ENCODE data around the gene LRMDA.

Gene LRMDA

GRCh38 chr10:75436896-75437295 is 5.5 kb downstream of the LRMDA start:
- Histone ChIP-seq H3K79me2 (ENCODE audit: control insufficient read depth, insufficient read depth, low read length, unreplicated experiment) (no peaks in the 10 kb centered on the region), H2AFZ (ENCODE audit: low read length, unreplicated experiment) (no peak overlapping the region), H3K4me3 (ENCODE audit: low read depth, low read length) (no peak overlapping the region), H3K36me3 (ENCODE audit: insufficient read depth, low read length) (no peaks in the 10 kb centered on the region), H3K4me1 (ENCODE audit: control insufficient read depth, insufficient read depth, low read length, unreplicated experiment) (peaks cover 6% of the 10 kb centered on the region), H3K27ac (ENCODE audit: low read depth, low read length) (no peak overlapping the region), H3K27me3 (ENCODE audit: insufficient read depth, low read length) (no peaks in the 10 kb centered on the region)

GRCh38 chr10:75437693-75438092 is 6.3 kb downstream of the LRMDA start:
- H2AFZ ChIP-seq (ENCODE audit: low read length, unreplicated experiment), result no peak overlapping the region
- H3K27ac ChIP-seq (ENCODE audit: low read depth, low read length), result no peak overlapping the region
- H3K27me3 ChIP-seq (ENCODE audit: insufficient read depth, low read length), result no peaks in the 10 kb centered on the region
- H3K36me3 ChIP-seq (ENCODE audit: insufficient read depth, low read length), result no peaks in the 10 kb centered on the region
- H3K4me1 ChIP-seq (ENCODE audit: control insufficient read depth, insufficient read depth, low read length, unreplicated experiment), result no peaks in the 10 kb centered on the region
- no peaks in the 10 kb centered on the region for H3K79me2 ChIP-seq (ENCODE audit: control insufficient read depth, insufficient read depth, low read length, unreplicated experiment)
- no peak overlapping the region for H3K4me3 ChIP-seq (ENCODE audit: low read depth, low read length)

GRCh38 chr10:75438275-75438674 is 6.9 kb downstream of the LRMDA start:
- Histone ChIP-seq H3K27ac (ENCODE audit: low read depth, low read length) (no peak overlapping the region), H3K27me3 (ENCODE audit: insufficient read depth, low read length) (no peaks in the 10 kb centered on the region), H3K4me1 (ENCODE audit: control insufficient read depth, insufficient read depth, low read length, unreplicated experiment) (no peaks in the 10 kb centered on the region), H3K79me2 (ENCODE audit: control insufficient read depth, insufficient read depth, low read length, unreplicated experiment) (no peaks in the 10 kb centered on the region), H3K4me3 (ENCODE audit: low read depth, low read length) (no peak overlapping the region), H2AFZ (ENCODE audit: low read length, unreplicated experiment) (no peak overlapping the region), H3K36me3 (ENCODE audit: insufficient read depth, low read length) (peaks cover 3% of the 10 kb centered on the region; the same call in 1 of the 2 replicates)

GRCh38 chr10:75439811-75440210 is 8.4 kb downstream of the LRMDA start:
- Histone ChIP-seq H3K4me1 (ENCODE audit: control insufficient read depth, insufficient read depth, low read length, unreplicated experiment) (no peaks in the 10 kb centered on the region), H3K27ac (ENCODE audit: low read depth, low read length) (no peak overlapping the region), H2AFZ (ENCODE audit: low read length, unreplicated experiment) (no peak overlapping the region), H3K27me3 (ENCODE audit: insufficient read depth, low read length) (no peaks in the 10 kb centered on the region), H3K4me3 (ENCODE audit: low read depth, low read length) (no peak overlapping the region), H3K36me3 (ENCODE audit: insufficient read depth, low read length) (peaks cover 13% of the 10 kb centered on the region), H3K79me2 (ENCODE audit: control insufficient read depth, insufficient read depth, low read length, unreplicated experiment) (no peaks in the 10 kb centered on the region)

- Histone ChIP-seq H3K4me1 (ENCODE audit: control insufficient read depth, insufficient read depth, low read length, unreplicated experiment) (no peaks in the 10 kb centered on the region), H3K79me2 (ENCODE audit: control insufficient read depth, insufficient read depth, low read length, unreplicated experiment) (no peaks in the 10 kb centered on the region), H3K27ac (ENCODE audit: low read depth, low read length) (no peak overlapping the region), H3K27me3 (ENCODE audit: insufficient read depth, low read length) (no peaks in the 10 kb centered on the region), H3K4me3 (ENCODE audit: low read depth, low read length) (no peak overlapping the region), H3K36me3 (ENCODE audit: insufficient read depth, low read length) (peaks cover 13% of the 10 kb centered on the region), H2AFZ (ENCODE audit: low read length, unreplicated experiment) (no peak overlapping the region)
Observed at GRCh38 chr10:75440271-75440793, 8.9 kb downstream of the LRMDA start.

- Histone ChIP-seq H3K27ac (ENCODE audit: low read depth, low read length) (no peak overlapping the region), H3K27me3 (ENCODE audit: insufficient read depth, low read length) (no peaks in the 10 kb centered on the region), H3K4me3 (ENCODE audit: low read depth, low read length) (no peak overlapping the region), H2AFZ (ENCODE audit: low read length, unreplicated experiment) (no peak overlapping the region), H3K36me3 (ENCODE audit: insufficient read depth, low read length) (peaks cover 13% of the 10 kb centered on the region), H3K4me1 (ENCODE audit: control insufficient read depth, insufficient read depth, low read length, unreplicated experiment) (no peaks in the 10 kb centered on the region), H3K79me2 (ENCODE audit: control insufficient read depth, insufficient read depth, low read length, unreplicated experiment) (no peaks in the 10 kb centered on the region)
Observed at GRCh38 chr10:75441196-75441595, 9.8 kb downstream of the LRMDA start.

- no peak overlapping the region for H3K4me3 ChIP-seq (ENCODE audit: low read depth, low read length)
- no peaks in the 10 kb centered on the region for H3K27me3 ChIP-seq (ENCODE audit: insufficient read depth, low read length)
- H2AFZ ChIP-seq (ENCODE audit: low read length, unreplicated experiment), result no peak overlapping the region
- H3K79me2 ChIP-seq (ENCODE audit: control insufficient read depth, insufficient read depth, low read length, unreplicated experiment), result no peaks in the 10 kb centered on the region
- H3K4me1 ChIP-seq (ENCODE audit: control insufficient read depth, insufficient read depth, low read length, unreplicated experiment), result no peaks in the 10 kb centered on the region
- peaks cover 13% of the 10 kb centered on the region for H3K36me3 ChIP-seq (ENCODE audit: insufficient read depth, low read length)
- no peak overlapping the region for H3K27ac ChIP-seq (ENCODE audit: low read depth, low read length)
Observed at GRCh38 chr10:75441682-75442081, 10.3 kb downstream of the LRMDA start.

GRCh38 chr10:75443362-75443761 is 11.9 kb downstream of the LRMDA start:
- Histone ChIP-seq H2AFZ (ENCODE audit: low read length, unreplicated experiment) (no peak overlapping the region), H3K27ac (ENCODE audit: low read depth, low read length) (no peak overlapping the region), H3K36me3 (ENCODE audit: insufficient read depth, low read length) (peaks cover 13% of the 10 kb centered on the region), H3K4me1 (ENCODE audit: control insufficient read depth, insufficient read depth, low read length, unreplicated experiment) (no peaks in the 10 kb centered on the region), H3K79me2 (ENCODE audit: control insufficient read depth, insufficient read depth, low read length, unreplicated experiment) (no peaks in the 10 kb centered on the region), H3K4me3 (ENCODE audit: low read depth, low read length) (no peak overlapping the region), H3K27me3 (ENCODE audit: insufficient read depth, low read length) (no peaks in the 10 kb centered on the region)

- H3K79me2 ChIP-seq (ENCODE audit: control insufficient read depth, insufficient read depth, low read length, unreplicated experiment), result no peaks in the 10 kb centered on the region
- H2AFZ ChIP-seq (ENCODE audit: low read length, unreplicated experiment), result no peak overlapping the region
- peaks cover 13% of the 10 kb centered on the region for H3K36me3 ChIP-seq (ENCODE audit: insufficient read depth, low read length)
- no peaks in the 10 kb centered on the region for H3K4me1 ChIP-seq (ENCODE audit: control insufficient read depth, insufficient read depth, low read length, unreplicated experiment)
- no peak overlapping the region for H3K4me3 ChIP-seq (ENCODE audit: low read depth, low read length)
- no peak overlapping the region for H3K27ac ChIP-seq (ENCODE audit: low read depth, low read length)
- H3K27me3 ChIP-seq (ENCODE audit: insufficient read depth, low read length), result no peaks in the 10 kb centered on the region
Observed at GRCh38 chr10:75444781-75445386, 13.5 kb downstream of the LRMDA start.

GRCh38 chr10:75446508-75446907 is 15.1 kb downstream of the LRMDA start:
- Histone ChIP-seq H2AFZ (ENCODE audit: low read length, unreplicated experiment) (no peak overlapping the region), H3K79me2 (ENCODE audit: control insufficient read depth, insufficient read depth, low read length, unreplicated experiment) (no peaks in the 10 kb centered on the region), H3K27ac (ENCODE audit: low read depth, low read length) (no peak overlapping the region), H3K4me1 (ENCODE audit: control insufficient read depth, insufficient read depth, low read length, unreplicated experiment) (no peaks in the 10 kb centered on the region), H3K4me3 (ENCODE audit: low read depth, low read length) (no peak overlapping the region), H3K27me3 (ENCODE audit: insufficient read depth, low read length) (no peaks in the 10 kb centered on the region), H3K36me3 (ENCODE audit: insufficient read depth, low read length) (peaks cover 13% of the 10 kb centered on the region)

GRCh38 chr10:75448166-75448565 is 16.7 kb downstream of the LRMDA start:
- Histone ChIP-seq H3K27me3 (ENCODE audit: insufficient read depth, low read length) (no peaks in the 10 kb centered on the region), H3K27ac (ENCODE audit: low read depth, low read length) (no peak overlapping the region), H3K36me3 (ENCODE audit: insufficient read depth, low read length) (peaks cover 10% of the 10 kb centered on the region), H3K4me1 (ENCODE audit: control insufficient read depth, insufficient read depth, low read length, unreplicated experiment) (no peaks in the 10 kb centered on the region), H3K79me2 (ENCODE audit: control insufficient read depth, insufficient read depth, low read length, unreplicated experiment) (no peaks in the 10 kb centered on the region), H2AFZ (ENCODE audit: low read length, unreplicated experiment) (no peak overlapping the region), H3K4me3 (ENCODE audit: low read depth, low read length) (no peak overlapping the region)

Data from ACC112 (cell line).